Endothelial cell of umbilical vein (primary cell): ENCODE data around the gene OAS2. TPM values are rescaled to one million over a fixed set of nuclear protein-coding genes. Genes with fewer than 3 reads are reported as not detected.

Experiments
- BruUV-seq: library from RNA; stranded (reverse); fragments of 400-500 nt; replicated peaks from 2 replicates; lab custom pipeline; 2021; lab: Mats Ljungman, UMichigan
- CTCF ChIA-PET: fragments of 300-600, 350-600 bp; sonication (Branson Sonifier 250); formaldehyde crosslinking; loops from one replicate; lab custom pipeline; 2021; ENCODE audit warnings: antibody characterized with exemption, inconsistent platforms; lab: Charles Lee
- POLR2A ChIA-PET: fragments of 300-600, 350-600 bp; sonication (Branson Sonifier 250); formaldehyde crosslinking; loops from one replicate; lab custom pipeline; 2021; ENCODE audit warnings: antibody characterized with exemption, inconsistent platforms; lab: Charles Lee
- DNase-seq: peaks from one replicate; pipeline ENCODE4 v3.0.0-alpha.2; 2011; ENCODE audit warnings: low read depth, low spot score
- FAIRE-seq: peaks from 2 replicates; lab custom pipeline; 2011; peaks lifted over from hg19 to GRCh38; lab: Jason Lieb, UNC
- H2AFZ ChIP-seq: 2 replicates; pipeline ENCODE4 v1.6.0; 2012; ENCODE audit warnings: low read depth, low read length, control low read depth, inconsistent platforms
- H3K27ac ChIP-seq: 2 replicates; pipeline ENCODE4 v1.5.1; 2011; ENCODE audit warnings: low read depth, mild to moderate bottlenecking, control low read depth, low read length, moderate library complexity; ENCODE audit not compliant: insufficient read depth
- H3K27me3 ChIP-seq, 2 experiments: 2 replicates each; pipeline versions ENCODE4 v1.6.0 to v1.6.1; 2011; ENCODE audit warnings: low read length in 2 of 2, mixed read lengths in 1 of 2; ENCODE audit not compliant: control insufficient read depth in 2 of 2, insufficient read depth in 2 of 2
- H3K36me3 ChIP-seq, 2 experiments: 2 replicates in 1 of 2; 3 replicates in 1 of 2; pipeline ENCODE4 v1.5.1; 2011; ENCODE audit warnings: low read length in 2 of 2, mild to moderate bottlenecking in 1 of 2, moderate library complexity in 1 of 2; ENCODE audit not compliant: control insufficient read depth in 2 of 2, insufficient read depth in 2 of 2; ENCODE audit errors: extremely low read depth in 1 of 2
- H3K4me1 ChIP-seq: 3 replicates; pipeline ENCODE4 v1.5.1; 2011; ENCODE audit warnings: mild to moderate bottlenecking, low read length; ENCODE audit not compliant: control insufficient read depth, insufficient read depth; ENCODE audit errors: extremely low read depth
- H3K4me2 ChIP-seq: 2 replicates; pipeline ENCODE4 v1.6.1; 2011; ENCODE audit warnings: low read length, control low read depth, mixed read lengths; ENCODE audit not compliant: insufficient read depth
- H3K4me3 ChIP-seq, 3 experiments: fragments of 200-600 bp in 1 of 3; sonication (generic), shearing (Covaris generic) in 1 of 3; replicated peaks in 1 of 3; 2 replicates each; pipeline ENCODE4 v1.5.1; 2011 to 2016; ENCODE audit warnings: control low read depth in 3 of 3, low read length in 3 of 3, mild to moderate bottlenecking in 2 of 3, inconsistent platforms in 1 of 3, low read depth in 1 of 3, moderate library complexity in 1 of 3; ENCODE audit not compliant: insufficient read depth in 1 of 3
- H3K79me2 ChIP-seq: 2 replicates; pipeline ENCODE4 v1.6.0; 2012; ENCODE audit warnings: low read length, inconsistent platforms; ENCODE audit not compliant: control insufficient read depth, insufficient read depth
- H3K9ac ChIP-seq: replicated peaks from 2 replicates; pipeline ENCODE3; 2011; ENCODE audit warnings: low read length, control low read depth; ENCODE audit not compliant: insufficient read depth; ENCODE audit errors: extremely low read depth
- H3K9me1 ChIP-seq: replicated peaks from 3 replicates; pipeline ENCODE4 v1.6.0; 2011; ENCODE audit warnings: mild to moderate bottlenecking, low read length; ENCODE audit not compliant: control insufficient read depth, insufficient read depth; ENCODE audit errors: extremely low read depth
- H3K9me3 ChIP-seq: replicated peaks from 2 replicates; pipeline ENCODE4 v1.5.1; 2012; ENCODE audit warnings: low read length, inconsistent platforms; ENCODE audit not compliant: control insufficient read depth, insufficient read depth
- H4K20me1 ChIP-seq: replicated peaks from 2 replicates; pipeline ENCODE3; 2011; ENCODE audit warnings: mild to moderate bottlenecking, low read length; ENCODE audit not compliant: control insufficient read depth, insufficient read depth; ENCODE audit errors: extremely low read depth
- EZH2 ChIP-seq: IDR thresholded peaks from 2 replicates; pipeline ENCODE4 v1.6.1; 2012; ENCODE audit warnings: borderline replicate concordance, low read depth, mild to moderate bottlenecking, moderate library complexity, low read length, inconsistent platforms; ENCODE audit not compliant: severe bottlenecking
- FOS ChIP-seq: IDR thresholded peaks from 2 replicates; pipeline ENCODE4 v1.6.1; 2011; ENCODE audit warnings: mild to moderate bottlenecking, low read length, moderate library complexity, borderline replicate concordance; ENCODE audit not compliant: insufficient read depth
- GATA2 ChIP-seq: IDR thresholded peaks from 2 replicates; pipeline ENCODE4 v1.7.0; 2011; ENCODE audit warnings: low read depth, mild to moderate bottlenecking, moderate library complexity, mixed read lengths, low read length; ENCODE audit not compliant: insufficient read length, insufficient read depth
- JUN ChIP-seq: IDR thresholded peaks from 2 replicates; pipeline ENCODE4 v1.6.1; 2011; ENCODE audit warnings: borderline replicate concordance, low read depth; ENCODE audit not compliant: insufficient read length, insufficient read depth
- MYC ChIP-seq: IDR thresholded peaks from one replicate; pipeline ENCODE4 v1.6.1; 2011; ENCODE audit warnings: mild to moderate bottlenecking, low read depth, low read length
- POLR2A ChIP-seq: IDR thresholded peaks from 2 replicates; pipeline ENCODE4 v1.6.1; 2012; ENCODE audit warnings: low read depth, mild to moderate bottlenecking, control low read depth, low read length
- POLR2AphosphoS5 ChIP-seq: IDR thresholded peaks from 2 replicates; pipeline ENCODE4 v1.6.1; 2012; ENCODE audit warnings: low read depth, mild to moderate bottlenecking, control low read depth, low read length, moderate library complexity; ENCODE audit not compliant: insufficient read depth
- dilution Hi-C: fragments of 300-500 bp; cut with MboI; formaldehyde crosslinking; loops from one replicate; pipeline ENCODE4 v1.15.0; 2019; ENCODE audit warnings: low sequenced_read_pairs; ENCODE audit not compliant: extremely low pct_ligation_motif_present
- intact Hi-C: fragments of 100-400 bp; cut with micrococcal nuclease; formaldehyde crosslinking; loops from one replicate; pipeline ENCODE4 v1.10.0; 2022
- polyA plus RNA-seq, 4 experiments: library from polyadenylated mRNA; depleted of rRNA in 3 of 4; stranded (reverse) in 3 of 4; unstranded in 1 of 4; fragments of >200 nt; gene quantifications; 2 replicates each; pipeline versions ENCODE4 v1.2.1 to v1.2.3, GENCODE V29; 2011 to 2012; ENCODE audit warnings: missing spikeins in 1 of 4
- total RNA-seq: library from RNA; stranded (reverse); gene quantifications from 2 replicates; pipeline ENCODE4 v1.2.3, GENCODE V29; 2021
- TF ChIP-seq, protein P1 (sequence below), 2 donors: IDR thresholded peaks; 1 replicate in 1 of 2; 2 replicates in 1 of 2; pipeline ENCODE4 v1.5.1; 2011; ENCODE audit warnings: low read length in 2 of 2, mild to moderate bottlenecking in 2 of 2, moderate library complexity in 2 of 2, control low read depth in 1 of 2, inconsistent platforms in 1 of 2, low read depth in 1 of 2; ENCODE audit not compliant: insufficient read depth in 1 of 2; ENCODE audit errors: extremely low read depth in 1 of 2
- TF ChIP-seq, protein P2 (sequence below): IDR thresholded peaks from 2 replicates; pipeline ENCODE4 v1.6.1; 2011; ENCODE audit not compliant: insufficient read depth, insufficient read length

OAS2 gene
- total and polyA plus RNA-seq, 2 donors (not counting 3 experiments of a cell fraction or from before 2014, with no cell fraction given): 1.3 to 3.1 TPM

DNA sequence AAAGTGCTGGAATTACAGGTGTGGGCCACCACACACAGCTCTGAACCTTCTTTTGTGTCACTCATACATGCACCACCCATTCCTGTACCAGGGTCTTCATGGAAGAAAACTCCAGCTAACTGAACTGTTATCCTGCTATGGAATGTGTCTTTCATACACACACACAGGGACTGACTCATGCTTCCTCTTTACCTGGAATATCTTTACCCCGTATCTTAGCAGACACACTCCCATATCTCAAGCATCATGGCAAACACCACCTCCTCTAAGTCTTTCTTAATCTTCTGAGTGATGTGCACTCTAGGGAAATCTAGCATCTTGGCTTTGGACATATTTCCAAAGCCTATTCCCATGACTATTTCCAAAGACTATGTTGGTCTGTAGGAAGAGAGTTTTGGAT is 43.2 kb downstream of the OAS2 start:
- H3K27ac ChIP-seq: no peak overlapping the region
- no peak overlapping the region for H3K4me2 ChIP-seq
- H3K9me3 ChIP-seq: no peaks in the 10 kb centered on the region
- FAIRE-seq: no peak
- H3K79me2 ChIP-seq: no peaks in the 10 kb centered on the region
- no peak overlapping the region for H3K4me3 ChIP-seq
- intact Hi-C loops (no loop called here), dilution Hi-C loops (no loop called here)
- H4K20me1 ChIP-seq: no peaks in the 10 kb centered on the region
- ChIA-PET POLR2A (no interaction called here), CTCF (interaction anchor here (0.8 to 9.2 kb wide), 5 partner anchors 8 to 77 kb away, joined by 3 to 70 read pairs (median 17); no protein-coding TSS in a partner anchor)
- no peak overlapping the region for H3K9ac ChIP-seq
- TF ChIP-seq, protein P1, sequence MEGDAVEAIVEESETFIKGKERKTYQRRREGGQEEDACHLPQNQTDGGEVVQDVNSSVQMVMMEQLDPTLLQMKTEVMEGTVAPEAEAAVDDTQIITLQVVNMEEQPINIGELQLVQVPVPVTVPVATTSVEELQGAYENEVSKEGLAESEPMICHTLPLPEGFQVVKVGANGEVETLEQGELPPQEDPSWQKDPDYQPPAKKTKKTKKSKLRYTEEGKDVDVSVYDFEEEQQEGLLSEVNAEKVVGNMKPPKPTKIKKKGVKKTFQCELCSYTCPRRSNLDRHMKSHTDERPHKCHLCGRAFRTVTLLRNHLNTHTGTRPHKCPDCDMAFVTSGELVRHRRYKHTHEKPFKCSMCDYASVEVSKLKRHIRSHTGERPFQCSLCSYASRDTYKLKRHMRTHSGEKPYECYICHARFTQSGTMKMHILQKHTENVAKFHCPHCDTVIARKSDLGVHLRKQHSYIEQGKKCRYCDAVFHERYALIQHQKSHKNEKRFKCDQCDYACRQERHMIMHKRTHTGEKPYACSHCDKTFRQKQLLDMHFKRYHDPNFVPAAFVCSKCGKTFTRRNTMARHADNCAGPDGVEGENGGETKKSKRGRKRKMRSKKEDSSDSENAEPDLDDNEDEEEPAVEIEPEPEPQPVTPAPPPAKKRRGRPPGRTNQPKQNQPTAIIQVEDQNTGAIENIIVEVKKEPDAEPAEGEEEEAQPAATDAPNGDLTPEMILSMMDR (IDR thresholded peaks at IDR 0.05; ENCODE audit: extremely low read depth in 1 of 2, insufficient read depth in 1 of 2, low read depth in 1 of 2, low read length in 2 of 2): no peak
- peaks cover 21% of the 10 kb centered on the region for H3K4me1 ChIP-seq
- DNase-seq: no peak
- BruUV-seq: no TSS peak
- no peaks in the 10 kb centered on the region for H3K36me3 ChIP-seq
- no peaks in the 10 kb centered on the region for H3K9me1 ChIP-seq
- H2AFZ ChIP-seq: no peak overlapping the region
- no peaks in the 10 kb centered on the region for H3K27me3 ChIP-seq

DNA sequence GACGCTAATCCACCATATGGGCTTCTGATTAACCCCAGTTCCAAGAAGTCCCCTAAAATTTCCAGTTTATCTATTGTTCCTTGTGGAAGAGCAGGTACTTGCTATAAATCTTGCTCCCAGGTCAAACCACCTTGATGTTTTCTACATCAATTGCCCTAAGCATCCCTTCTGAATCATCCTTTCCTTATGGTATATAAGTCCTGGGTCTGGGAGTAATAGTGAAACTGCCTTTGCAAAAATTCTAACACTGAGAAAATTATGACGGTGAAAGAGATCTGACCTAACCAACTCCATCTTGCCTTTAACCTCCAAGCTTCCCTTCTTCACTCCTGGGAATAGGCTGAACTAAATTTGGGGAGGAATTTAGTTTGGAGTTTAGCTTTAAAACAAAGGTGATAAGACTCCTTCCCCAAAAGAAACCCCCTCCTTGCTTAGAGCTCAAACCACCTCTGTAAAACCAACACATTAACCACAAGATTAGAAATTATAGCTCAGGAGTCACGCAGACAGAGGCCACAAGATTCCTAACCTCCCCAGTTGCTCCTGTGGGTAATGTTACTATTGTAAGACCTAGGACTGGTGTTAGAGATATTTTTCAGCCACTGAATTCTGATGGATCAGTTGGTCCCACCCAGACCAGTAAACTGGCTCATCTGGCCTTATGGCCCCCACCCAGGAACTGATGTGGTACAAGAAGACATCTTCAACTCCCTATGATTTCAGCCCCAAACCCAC is 44.4 kb downstream of the OAS2 start:
- CTCF ChIA-PET: interaction anchor here (0.7 to 9.2 kb wide), 4 partner anchors 13 to 536 kb away, joined by 3 to 70 read pairs (median 31); no protein-coding TSS in a partner anchor
- DNase-seq (no peak), FAIRE-seq (no peak)
- BruUV-seq: no TSS peak
- H3K27me3 ChIP-seq: no peaks in the 10 kb centered on the region
- H3K4me1 ChIP-seq: peaks cover 21% of the 10 kb centered on the region
- no peaks in the 10 kb centered on the region for H3K36me3 ChIP-seq
- dilution Hi-C loops: no loop called here
- H3K79me2 ChIP-seq: no peaks in the 10 kb centered on the region
- H3K4me2 ChIP-seq: no peak overlapping the region
- H3K27ac ChIP-seq: no peak overlapping the region
- H3K4me3 ChIP-seq: no peak overlapping the region
- no peak overlapping the region for H3K9ac ChIP-seq
- POLR2A ChIA-PET: no interaction called here
- intact Hi-C loops: no loop called here
- no peaks in the 10 kb centered on the region for H3K9me3 ChIP-seq
- no peaks in the 10 kb centered on the region for H4K20me1 ChIP-seq
- TF ChIP-seq FOS (no peak), POLR2A (no peak), POLR2AphosphoS5 (no peak), EZH2 (no peak), GATA2 (no peak), JUN (no peak), MYC (no peak)
- TF ChIP-seq, protein P2, sequence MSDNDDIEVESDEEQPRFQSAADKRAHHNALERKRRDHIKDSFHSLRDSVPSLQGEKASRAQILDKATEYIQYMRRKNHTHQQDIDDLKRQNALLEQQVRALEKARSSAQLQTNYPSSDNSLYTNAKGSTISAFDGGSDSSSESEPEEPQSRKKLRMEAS: no peak
- TF ChIP-seq, protein P1 (IDR thresholded peaks at IDR 0.05; ENCODE audit: extremely low read depth in 1 of 2, insufficient read depth in 1 of 2, low read depth in 1 of 2, low read length in 2 of 2): no peak
- no peak overlapping the region for H2AFZ ChIP-seq
- H3K9me1 ChIP-seq: no peaks in the 10 kb centered on the region
